Activated CD4-positive, alpha-beta T cell treated with anti-CD3 and anti-CD28 coated beads, Interleukin-2, amount 50 U/mL, for 48 hours (primary cell): ENCODE results near the gene SPANXB1.
"Not testable (repeated sequence)": the region's sequence is repeated elsewhere in the genome, so short reads cannot be mapped to it uniquely, and the experiment has no call there.

ENCODE experiments used
- DNase-seq, 2 experiments: peaks; one replicate each; pipeline ENCODE4 v3.0.0-alpha.2; 2020

SPANXB1 gene, protein sequence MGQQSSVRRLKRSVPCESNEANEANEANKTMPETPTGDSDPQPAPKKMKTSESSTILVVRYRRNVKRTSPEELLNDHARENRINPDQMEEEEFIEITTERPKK

DNA sequence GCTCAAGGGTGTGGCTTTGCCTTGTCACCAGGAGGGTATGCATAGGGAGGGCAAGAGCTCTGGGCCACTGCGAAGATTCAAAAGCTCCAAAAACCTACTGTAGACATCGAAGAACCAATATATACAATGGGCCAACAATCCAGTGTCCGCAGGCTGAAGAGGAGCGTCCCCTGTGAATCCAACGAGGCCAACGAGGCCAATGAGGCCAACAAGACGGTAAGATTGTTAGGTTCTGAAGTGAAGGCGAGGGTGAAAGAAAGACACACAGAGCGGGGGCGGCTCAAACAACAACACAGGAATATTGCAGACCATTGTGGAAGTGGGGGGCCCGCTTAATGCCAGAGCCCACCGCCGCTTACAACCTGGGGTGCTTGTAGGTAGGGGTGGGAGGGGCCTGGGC, at the start of gene SPANXB1:
Gene SPANXB1 (plus strand): TSS at position 27 of the 400 bp plus-strand sequence. CDS start 100 bp downstream, at position 127.
- not testable (repeated sequence) for DNase-seq

DNA sequence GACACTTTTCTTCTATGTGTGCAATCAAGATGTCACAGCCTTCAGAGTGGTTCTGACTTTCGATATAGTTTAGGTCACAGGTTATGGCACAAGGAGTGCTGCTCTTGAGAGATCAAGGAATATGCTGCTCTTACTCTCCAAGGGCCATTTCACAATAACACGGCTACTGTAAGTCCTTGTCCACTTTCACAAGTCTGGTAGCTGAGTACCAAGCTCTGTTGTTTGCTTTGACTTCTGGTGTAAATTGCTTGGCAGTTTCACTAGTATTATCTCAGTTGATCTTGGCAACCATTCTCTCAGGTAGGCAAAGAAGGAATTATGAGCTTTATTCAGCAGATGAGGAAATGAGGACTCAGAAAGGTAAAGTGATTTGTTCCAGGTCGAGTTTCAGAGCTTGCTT, 35.4 kb upstream of the SPANXB1 start:
- DNase-seq: no peak

DNA sequence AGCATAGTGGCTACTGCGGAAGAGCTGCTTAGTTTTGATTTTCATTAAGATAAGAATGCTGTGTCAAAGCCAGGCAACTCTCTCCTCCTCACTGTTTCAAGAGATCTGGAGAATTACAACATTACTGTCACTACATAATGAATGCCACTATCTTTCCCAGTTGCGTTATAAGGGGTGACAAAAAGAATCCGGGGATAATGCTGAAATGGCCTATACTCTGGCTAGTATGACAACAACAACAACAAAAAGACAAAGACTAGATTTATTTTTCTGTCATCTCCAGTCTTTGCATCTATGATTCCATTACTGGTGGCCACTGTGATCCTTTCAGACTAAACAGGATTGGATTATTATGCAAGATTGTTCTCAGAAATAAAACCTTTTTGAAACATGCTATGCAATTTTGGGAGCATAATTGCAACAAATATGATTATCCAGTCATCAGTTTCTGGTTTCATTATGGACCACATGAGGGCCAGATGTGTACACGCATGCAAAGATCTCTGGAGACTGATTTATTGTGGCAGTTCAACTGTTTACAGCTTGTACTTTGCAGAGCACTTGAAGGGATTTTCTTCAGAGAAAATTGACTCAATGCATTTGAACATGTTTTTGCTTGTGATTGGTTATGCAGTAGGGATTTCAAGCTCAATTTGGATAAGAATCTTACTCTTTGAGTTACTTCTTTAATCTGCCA, 31.1 kb upstream of the SPANXB1 start:
- no peak for DNase-seq

DNA sequence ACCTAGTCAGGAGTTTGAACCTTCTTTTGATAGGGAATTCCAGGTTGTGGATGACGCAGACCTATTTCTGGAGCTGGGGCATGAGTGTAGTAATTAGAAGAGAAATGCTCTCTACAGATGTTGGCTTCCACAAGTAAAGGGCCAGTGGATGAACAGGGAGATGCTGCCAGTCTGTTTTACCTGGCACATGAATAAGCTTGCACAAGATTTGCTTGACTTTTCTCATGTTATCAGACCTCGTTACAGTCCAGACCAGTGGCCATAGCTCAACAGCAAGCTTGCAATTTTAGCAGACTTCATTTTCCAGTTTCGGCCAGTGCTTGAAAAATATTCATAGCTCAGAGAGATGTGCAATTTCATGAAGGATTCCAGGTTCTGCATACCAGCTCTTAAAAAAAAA, 26.9 kb upstream of the SPANXB1 start:
- no peak for DNase-seq

DNA sequence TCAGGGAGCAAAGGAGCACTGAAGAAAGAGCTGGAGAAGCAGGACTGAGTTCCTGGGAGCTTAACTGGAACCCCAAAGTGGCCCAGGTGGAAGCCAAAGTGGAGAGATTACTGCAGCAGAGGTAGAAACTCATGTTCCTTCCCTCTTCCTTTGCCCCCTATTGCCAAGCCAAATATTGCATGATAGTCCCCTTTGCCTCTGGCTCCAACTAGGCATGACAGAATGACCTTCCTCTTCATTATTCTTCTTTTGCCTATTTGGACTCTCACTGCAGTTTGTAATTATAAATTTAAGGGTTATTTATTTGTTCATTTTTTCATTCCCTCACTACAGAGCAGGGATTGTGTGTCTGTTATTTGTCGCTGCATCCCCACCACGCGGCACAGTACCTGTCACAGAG, 22.1 kb upstream of the SPANXB1 start:
- no peak for DNase-seq

DNA sequence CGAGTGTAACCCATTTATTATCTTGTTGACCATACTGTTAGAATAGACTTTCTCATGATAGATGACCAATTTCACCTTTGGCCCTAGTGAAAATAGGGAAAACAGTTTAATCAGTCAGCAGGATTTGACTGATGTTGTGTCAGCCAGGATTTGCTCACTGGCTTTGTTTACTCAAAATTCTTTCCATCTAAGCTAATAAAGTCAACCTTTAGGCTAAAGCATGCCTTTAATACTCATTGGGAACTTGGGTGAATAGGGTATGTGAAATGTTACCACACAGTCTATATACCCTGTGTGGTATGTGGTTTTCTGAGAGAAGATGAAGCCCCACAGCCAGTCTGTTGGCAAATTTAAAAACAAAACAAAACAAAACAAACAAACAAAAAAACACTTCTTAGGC, 18.7 kb upstream of the SPANXB1 start:
- no peak for DNase-seq

DNA sequence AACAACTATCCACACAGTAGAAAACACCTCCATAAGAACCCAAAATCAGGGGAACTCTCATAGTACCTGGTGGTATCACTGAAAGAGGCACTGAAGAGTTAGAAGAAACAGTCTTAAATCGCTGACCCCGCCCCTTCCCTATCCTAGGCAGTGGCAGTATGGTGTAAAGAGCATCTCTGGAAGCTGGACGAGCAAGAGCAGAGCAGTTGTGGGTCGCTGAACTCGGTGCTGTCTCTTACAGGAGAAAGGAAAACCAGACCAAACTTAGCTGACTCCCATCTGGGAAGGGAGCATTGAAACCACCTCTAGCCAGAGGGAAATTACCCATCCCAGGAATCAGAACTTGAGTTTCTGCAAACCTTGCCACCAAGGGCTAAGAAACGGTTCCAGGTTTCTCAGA, 2.8 kb downstream of the SPANXB1 start:
- DNase-seq: not testable (repeated sequence)

DNA sequence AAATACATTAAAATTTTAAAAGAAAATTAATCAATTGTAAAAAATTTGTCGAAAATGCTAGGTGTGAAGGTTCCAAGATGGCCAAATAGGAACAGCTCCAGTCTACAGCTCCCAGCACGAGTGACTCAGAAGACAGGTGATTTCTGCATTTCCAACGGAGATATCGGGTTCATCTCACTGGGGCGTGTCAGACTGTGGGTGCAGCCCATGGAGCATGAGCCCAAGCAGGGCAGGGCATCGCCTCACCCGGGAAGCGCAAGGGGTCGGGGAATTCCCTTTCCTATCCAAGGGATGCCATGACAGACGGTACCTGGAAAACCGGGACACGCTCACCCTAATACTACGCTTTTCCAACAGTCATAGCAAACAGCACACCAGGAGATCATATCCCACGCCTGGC, 41.9 kb downstream of the SPANXB1 start:
- not testable (repeated sequence) for DNase-seq

DNA sequence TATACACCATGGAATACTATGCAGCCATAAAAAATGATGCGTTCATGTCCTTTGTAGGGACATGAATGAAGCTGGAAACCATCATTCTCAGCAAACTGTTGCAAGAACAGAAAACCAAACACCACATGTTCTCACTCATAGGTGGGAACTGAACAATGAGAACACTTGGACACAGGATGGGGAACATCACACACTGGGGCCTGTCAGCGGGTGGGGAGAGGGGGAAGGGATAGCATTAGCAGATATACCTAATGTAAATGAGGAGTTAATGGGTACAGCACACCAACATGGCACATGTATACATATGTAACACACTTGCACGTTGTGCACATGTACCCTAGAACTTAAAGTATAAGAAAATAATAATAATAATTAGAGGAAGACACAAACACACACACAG, 47.5 kb downstream of the SPANXB1 start:
- not testable (repeated sequence) for DNase-seq

DNA sequence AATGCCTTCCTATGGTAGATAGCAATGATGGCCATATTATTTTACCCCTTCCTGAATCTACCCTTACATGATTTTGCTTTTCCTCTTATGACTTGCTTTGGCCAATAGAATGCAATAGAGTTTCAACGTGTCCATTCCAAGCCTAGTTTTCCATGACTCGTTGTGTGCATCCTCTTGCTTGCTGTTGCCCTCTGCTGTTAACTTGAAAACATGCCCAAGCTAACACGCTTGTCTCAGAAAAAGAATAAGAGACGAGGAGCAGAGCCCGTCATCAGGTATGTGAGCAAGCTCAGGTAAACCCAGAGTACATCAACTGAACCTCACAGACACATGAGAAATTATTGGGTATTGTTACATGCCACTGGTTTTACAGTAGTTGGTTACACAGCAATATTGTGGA, 49.7 kb downstream of the SPANXB1 start:
- not testable (repeated sequence) for DNase-seq
